SJCRH30 (cell line): Measurements from ENCODE around the gene CEBPZOS. TPM values are rescaled to one million over a fixed set of nuclear protein-coding genes. Genes with fewer than 3 reads are reported as not detected.

Source experiments
- DNase-seq, 2 experiments: peaks; one replicate each; pipeline ENCODE4 v3.0.0-alpha.2; 2015 to 2020
- H3K27ac ChIP-seq: fragments of 250-450 bp; sonication (Bioruptor Pico); 2 replicates; pipeline ENCODE4 v1.5.1; 2020; ENCODE audit warnings: mild to moderate bottlenecking, moderate library complexity
- H3K27me3 ChIP-seq: fragments of 250-450 bp; sonication (Bioruptor Pico); 2 replicates; pipeline ENCODE4 v1.5.1; 2020; ENCODE audit warnings: mild to moderate bottlenecking, moderate library complexity
- H3K36me3 ChIP-seq: fragments of 250-450 bp; sonication (Bioruptor Pico); 2 replicates; pipeline ENCODE4 v1.5.1; 2020; ENCODE audit warnings: mild to moderate bottlenecking, moderate library complexity
- H3K4me1 ChIP-seq: fragments of 250-450 bp; sonication (Bioruptor Pico); 2 replicates; pipeline ENCODE4 v1.5.1; 2020; ENCODE audit warnings: mild to moderate bottlenecking, moderate library complexity
- H3K4me3 ChIP-seq: fragments of 250-450 bp; sonication (Bioruptor Pico); 2 replicates; pipeline ENCODE4 v1.5.1; 2020; ENCODE audit warnings: mild to moderate bottlenecking, moderate library complexity
- H3K9me3 ChIP-seq: fragments of 250-450 bp; sonication (Bioruptor Pico); replicated peaks from 2 replicates; pipeline ENCODE4 v1.5.1; 2020; ENCODE audit warnings: mild to moderate bottlenecking, moderate library complexity
- total RNA-seq: library from RNA; depleted of rRNA; stranded (reverse); fragments of >200 nt; shearing (Covaris generic); gene quantifications from 2 replicates; pipeline ENCODE4 v1.2.3, GENCODE V29; 2014; rRNA removed

The CEBPZOS gene
- total RNA-seq, 1 experiment from 2014 or later: 62.2 TPM

DNA sequence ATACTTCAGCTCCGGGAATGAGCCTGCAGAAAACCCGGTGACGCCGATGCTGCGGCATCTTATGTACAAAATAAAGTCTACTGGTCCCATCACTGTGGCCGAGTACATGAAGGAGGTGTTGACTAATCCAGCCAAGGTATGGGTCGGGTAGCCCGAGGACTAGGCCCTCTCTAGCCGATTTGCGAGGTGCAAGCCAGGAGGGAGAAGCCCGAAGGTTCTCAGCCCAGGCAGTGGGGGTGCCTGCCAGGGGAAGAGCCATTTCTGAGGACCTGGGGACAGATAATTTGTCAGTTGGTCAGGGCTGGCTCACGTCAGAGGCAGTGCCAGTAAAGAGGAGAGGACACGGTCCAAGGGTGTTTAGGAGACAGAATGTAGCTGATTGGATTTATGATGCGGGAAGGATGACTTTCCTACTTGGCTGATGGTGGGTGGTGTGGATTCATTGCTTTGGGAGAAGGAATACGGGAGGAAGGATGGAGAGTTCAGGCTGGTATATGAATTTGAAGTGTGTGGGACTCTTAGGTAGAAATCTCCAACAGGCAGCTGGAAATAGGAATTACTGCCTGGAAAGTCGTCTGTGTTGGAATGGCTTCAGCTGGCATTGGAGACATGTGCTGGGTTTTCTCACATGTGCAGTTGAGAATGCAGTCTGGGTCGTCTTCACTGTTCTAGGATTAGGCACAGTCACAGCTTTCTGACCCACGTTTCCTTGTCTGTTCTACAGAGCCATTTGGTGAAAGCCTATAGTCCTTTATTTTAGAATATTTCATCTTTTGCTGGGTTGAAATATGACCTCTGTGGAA is 36.0 kb downstream of the CEBPZOS start:
- H3K36me3 ChIP-seq: peaks cover 34% of the 10 kb centered on the region
- no peaks in the 10 kb centered on the region for H3K27me3 ChIP-seq
- H3K9me3 ChIP-seq: no peaks in the 10 kb centered on the region
- H3K27ac ChIP-seq: peak overlapping the region; percentile 77
- peak; percentile 13 to 26 for DNase-seq
- H3K4me1 ChIP-seq: peaks cover 13% of the 10 kb centered on the region
- H3K4me3 ChIP-seq: peak overlapping the region; percentile 89

DNA sequence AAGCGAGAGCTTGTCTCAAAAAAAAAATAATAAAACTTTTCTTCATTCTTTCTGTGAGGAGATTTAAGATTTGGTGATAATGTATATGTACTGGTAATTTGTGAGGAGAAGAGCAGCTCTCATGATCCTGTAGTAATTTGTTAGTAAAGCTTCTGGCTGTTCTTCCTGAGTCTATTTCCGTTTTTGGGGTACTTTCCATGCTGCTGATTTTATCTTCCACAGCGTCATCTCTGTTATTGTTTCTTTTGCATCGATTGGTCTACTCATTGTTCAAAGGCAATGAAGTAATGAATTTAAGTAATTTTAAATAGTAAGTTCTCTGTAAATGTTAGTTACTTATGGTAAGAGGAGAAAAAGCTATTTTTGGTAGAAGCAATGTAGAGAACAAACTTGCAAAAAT is 47.1 kb downstream of the CEBPZOS start:
- H3K4me1 ChIP-seq: no peaks in the 10 kb centered on the region
- peaks cover 80% of the 10 kb centered on the region for H3K36me3 ChIP-seq
- no peak for DNase-seq
- H3K27me3 ChIP-seq: no peaks in the 10 kb centered on the region
- no peaks in the 10 kb centered on the region for H3K9me3 ChIP-seq
- no peak overlapping the region for H3K4me3 ChIP-seq
- no peak overlapping the region for H3K27ac ChIP-seq

DNA sequence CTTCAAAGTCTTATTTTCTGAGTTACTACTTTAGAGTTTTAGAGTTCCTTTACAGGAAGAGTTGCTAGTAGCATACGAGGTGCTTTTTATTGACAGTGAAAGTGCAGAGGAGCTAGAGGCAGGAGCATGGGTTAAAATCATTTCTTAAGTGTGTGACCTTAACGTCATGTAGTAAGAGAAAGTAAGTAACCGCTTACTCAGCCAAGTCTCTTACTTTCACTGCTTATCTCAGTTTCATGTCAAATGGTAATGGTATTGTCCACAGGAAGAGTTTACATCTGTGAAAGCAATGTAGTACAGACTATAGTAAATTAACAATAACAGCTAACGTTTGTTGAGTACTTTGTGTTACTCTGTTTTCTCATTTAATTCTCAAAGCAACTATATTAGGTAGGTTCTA is 47.7 kb downstream of the CEBPZOS start:
- Histone ChIP-seq H3K36me3 (peaks cover 86% of the 10 kb centered on the region), H3K9me3 (no peaks in the 10 kb centered on the region), H3K27me3 (no peaks in the 10 kb centered on the region), H3K4me1 (no peaks in the 10 kb centered on the region), H3K27ac (no peak overlapping the region), H3K4me3 (no peak overlapping the region)
- no peak for DNase-seq

DNA sequence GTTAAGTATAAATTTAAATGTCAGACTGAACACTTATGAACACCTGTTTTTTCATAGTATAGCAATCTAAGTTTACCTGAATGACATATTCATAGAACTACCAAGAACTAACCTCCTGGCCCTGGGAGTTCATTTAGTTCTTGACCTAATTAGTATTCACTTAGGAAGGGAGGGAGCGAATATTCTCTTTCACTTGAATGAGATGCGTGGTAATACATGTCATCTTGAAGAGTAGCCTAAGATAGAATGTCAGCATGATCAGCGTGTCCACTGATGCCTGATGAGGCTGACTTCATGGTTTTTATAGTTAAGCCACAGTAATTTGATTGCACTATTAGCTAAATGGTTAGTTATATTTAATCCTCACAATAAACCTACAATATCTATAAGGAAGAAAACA is 48.5 kb downstream of the CEBPZOS start:
- Histone ChIP-seq H3K27ac (no peak overlapping the region), H3K4me3 (no peak overlapping the region), H3K4me1 (no peaks in the 10 kb centered on the region), H3K36me3 (peaks cover 87% of the 10 kb centered on the region), H3K27me3 (no peaks in the 10 kb centered on the region), H3K9me3 (no peaks in the 10 kb centered on the region)
- no peak for DNase-seq

DNA sequence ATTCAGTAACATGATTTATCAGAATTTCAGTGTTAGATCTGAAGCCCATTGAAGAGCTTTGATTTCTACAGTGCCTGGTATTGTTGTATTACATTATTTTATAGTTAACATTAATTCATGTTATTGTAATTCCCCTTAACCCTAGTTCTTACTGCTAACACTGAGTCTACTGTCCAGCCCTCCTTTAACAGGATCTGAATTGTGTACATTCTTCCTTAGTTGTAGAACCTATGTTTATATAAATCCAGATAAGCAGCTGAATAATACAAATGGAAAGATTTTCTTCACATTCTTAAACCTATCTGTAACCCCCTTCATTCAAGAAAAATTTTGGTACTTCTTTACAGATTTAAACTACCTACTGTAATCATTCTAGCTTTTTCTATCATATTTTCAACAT is 49.9 kb downstream of the CEBPZOS start:
- no peak for DNase-seq
- Histone ChIP-seq H3K9me3 (no peaks in the 10 kb centered on the region), H3K27ac (no peak overlapping the region), H3K27me3 (no peaks in the 10 kb centered on the region), H3K36me3 (peaks cover 94% of the 10 kb centered on the region), H3K4me3 (no peak overlapping the region), H3K4me1 (no peaks in the 10 kb centered on the region)

DNA sequence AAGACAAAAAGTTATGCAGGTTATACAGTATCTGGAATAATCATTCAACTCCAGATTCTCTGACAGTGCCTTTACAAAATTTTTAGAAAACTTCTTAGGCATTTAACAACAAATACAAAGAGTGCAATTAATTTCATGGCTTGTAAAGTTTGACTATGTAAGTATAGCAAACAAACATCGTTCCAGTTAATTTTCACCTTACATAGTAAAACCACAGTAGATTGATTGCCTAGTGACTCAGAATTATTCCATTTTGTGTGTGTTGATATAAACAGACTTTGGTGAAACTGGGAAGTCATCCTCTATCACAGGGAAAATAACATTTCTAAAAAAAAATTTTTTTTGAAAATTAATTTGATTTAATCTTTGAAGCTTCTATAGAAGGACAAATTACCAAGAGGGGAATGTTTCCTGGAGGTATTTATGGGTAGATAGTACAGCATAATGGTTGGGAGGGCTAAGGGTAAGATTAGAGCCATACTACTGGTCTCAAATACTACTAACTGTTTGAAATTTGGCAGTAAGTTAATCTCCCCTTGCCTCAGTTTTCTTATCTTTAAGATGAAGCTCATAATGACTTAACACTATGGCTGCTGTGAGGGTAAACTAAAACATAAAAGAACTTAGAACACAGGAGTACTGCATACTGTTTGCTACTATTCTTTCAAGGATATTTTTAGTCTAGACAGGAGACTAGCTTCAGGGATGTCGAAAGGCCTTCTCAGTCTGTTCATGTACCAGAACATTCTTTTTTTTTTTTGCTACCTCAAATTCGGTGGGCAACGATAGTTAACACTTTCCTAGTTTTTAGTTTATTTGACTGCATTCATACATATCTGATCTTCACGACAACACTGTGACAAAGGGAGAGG is 54.8 kb downstream of the CEBPZOS start:
- no peaks in the 10 kb centered on the region for H3K4me1 ChIP-seq
- H3K27ac ChIP-seq: no peak overlapping the region
- no peaks in the 10 kb centered on the region for H3K27me3 ChIP-seq
- no peak for DNase-seq
- H3K9me3 ChIP-seq: no peaks in the 10 kb centered on the region
- H3K36me3 ChIP-seq: peaks cover 93% of the 10 kb centered on the region
- no peak overlapping the region for H3K4me3 ChIP-seq

Other genes with a start within 250 kb of the CEBPZOS start
- 33.1 and 37.3 TPM in 2 replicates for gene STRN, start 230.0 kb upstream of the CEBPZOS start, total RNA-seq
- 18.8 and 23.9 TPM in 2 replicates for gene HEATR5B, start 112.1 kb upstream of the CEBPZOS start, total RNA-seq
- 19.8 and 22.2 TPM in 2 replicates for gene GPATCH11, start 112.0 kb upstream of the CEBPZOS start, total RNA-seq
- 35.4 and 46.0 TPM in 2 replicates for gene EIF2AK2, start 39.5 kb upstream of the CEBPZOS start, total RNA-seq
- not detected in 2 replicates for gene SULT6B1, start 7.8 kb upstream of the CEBPZOS start, total RNA-seq
- gene CEBPZ, start 35.1 kb downstream of the CEBPZOS start, total RNA-seq: 110 and 124 TPM in 2 replicates
- gene NDUFAF7, start 35.2 kb downstream of the CEBPZOS start, total RNA-seq: 25.2 and 30.3 TPM in 2 replicates
- 70.4 and 85.1 TPM in 2 replicates for gene PRKD3, start 128.3 kb downstream of the CEBPZOS start, total RNA-seq
- gene QPCT, start 148.1 kb downstream of the CEBPZOS start, total RNA-seq: 3.1 and 3.2 TPM in 2 replicates